8988T (cell line): Measurements from ENCODE around the gene CCDC89.
A peak's percentile ranks its signal among the peaks of the same experiment; 100 is the strongest.
"Not testable (repeated sequence)": the region's sequence is repeated elsewhere in the genome, so short reads cannot be mapped to it uniquely, and the experiment has no call there.

Experiments
- DNase-seq: peaks from one replicate; pipeline ENCODE4 v3.0.0; 2011

Gene CCDC89

GRCh38 chr11:85685125-85685819, 723 bp downstream of the CCDC89 start:
- no peak for DNase-seq

GRCh38 chr11:85682330-85683305, 3.4 kb downstream of the CCDC89 start:
- no peak for DNase-seq

- DNase-seq, result no peak
Measured at GRCh38 chr11:85680897-85681296, 5.1 kb downstream of the CCDC89 start.

GRCh38 chr11:85679576-85679975, 6.4 kb downstream of the CCDC89 start:
- DNase-seq, result no peak

GRCh38 chr11:85673393-85673792, 12.6 kb downstream of the CCDC89 start:
- DNase-seq, result no peak

- no peak for DNase-seq
Measured at GRCh38 chr11:85672105-85672902, 13.7 kb downstream of the CCDC89 start.

- not testable (repeated sequence) for DNase-seq
Measured at GRCh38 chr11:85670949-85671663, 14.9 kb downstream of the CCDC89 start.

GRCh38 chr11:85668157-85668556, 17.8 kb downstream of the CCDC89 start:
- DNase-seq, result no peak

- DNase-seq, result no peak
Measured at GRCh38 chr11:85666687-85667086, 19.3 kb downstream of the CCDC89 start.

- DNase-seq, result no peak
Measured at GRCh38 chr11:85665733-85666132, 20.3 kb downstream of the CCDC89 start.

GRCh38 chr11:85664615-85665481, 21.1 kb downstream of the CCDC89 start, which contains the start of gene CREBZF:
Gene CREBZF, minus strand, starts transcription at chr11:85665129. Its CDS starts 254 bp downstream, at chr11:85664875.
- DNase-seq, result peak; percentile 85

- DNase-seq, result peak; percentile 47
Measured at GRCh38 chr11:85663753-85664614, 22.0 kb downstream of the CCDC89 start.

GRCh38 chr11:85663080-85663752, 22.8 kb downstream of the CCDC89 start:
- DNase-seq, result no peak

GRCh38 chr11:85661972-85662664, 23.9 kb downstream of the CCDC89 start:
- DNase-seq, result no peak

GRCh38 chr11:85658180-85658579, 27.8 kb downstream of the CCDC89 start:
- DNase-seq, result no peak

GRCh38 chr11:85656777-85657176, 29.2 kb downstream of the CCDC89 start:
- no peak for DNase-seq

- DNase-seq, result not testable (repeated sequence)
Measured at GRCh38 chr11:85654343-85654742, 31.7 kb downstream of the CCDC89 start.

- DNase-seq, result no peak
Measured at GRCh38 chr11:85652786-85653447, 33.1 kb downstream of the CCDC89 start.
